Measurements from ENCODE around the gene SNX15.
A peak's percentile ranks its signal among the peaks of the same experiment; 100 is the strongest.

Gene SNX15

GRCh38 chr11:65083834-65084597 lies 56.8 kb downstream of the SNX15 start, which contains the start of the genes CDCA5 and ZFPL1:
TSS of gene CDCA5 (minus strand) at chr11:65084040. CDS start at chr11:65083978, 62 bp downstream.
TSS of gene ZFPL1 (plus strand) at chr11:65084222. CDS start at chr11:65084699, 477 bp downstream.
- peak; percentile 43 to 98 (median 92) for DNase-seq

- DNase-seq = no peak
These were observed 57.5 kb downstream of the SNX15 start for GRCh38 chr11:65084598-65085375.

- no peak for DNase-seq
These were observed 58.2 kb downstream of the SNX15 start for GRCh38 chr11:65085446-65085845.

GRCh38 chr11:65086809-65087208 lies 59.6 kb downstream of the SNX15 start:
- no peak for DNase-seq

- no peak for DNase-seq
These were observed 60.0 kb downstream of the SNX15 start for GRCh38 chr11:65087216-65087615.

- DNase-seq = no peak
These were observed 60.6 kb downstream of the SNX15 start for GRCh38 chr11:65087827-65088226.

- no peak for DNase-seq
These were observed 62.4 kb downstream of the SNX15 start for GRCh38 chr11:65089621-65090020.

Measured in nucleus accumbens (tissue), 56 donors.